ENCODE measurements around the gene PIP5K1B. TPM values are rescaled to one million over a fixed set of nuclear protein-coding genes. Genes with fewer than 3 reads are reported as not detected.

The PIP5K1B gene
- total and polyA plus RNA-seq, 2 experiments from 2014 or later = 3.7 to 10.2 TPM

GRCh38 chr9:69054989-69055388 lies 349.9 kb downstream of the PIP5K1B start:
- no peak overlapping the region for H3K4me2 ChIP-seq
- no peaks in the 10 kb centered on the region for H3K27me3 ChIP-seq
- no peaks in the 10 kb centered on the region for H3K9me2 ChIP-seq (replicated peaks; ENCODE audit: insufficient read depth)
- no peak overlapping the region for H2AFZ ChIP-seq
- H4K20me1 ChIP-seq (ENCODE audit: insufficient read depth, poor library complexity, severe bottlenecking) = no peaks in the 10 kb centered on the region
- no peaks in the 10 kb centered on the region for H3K9me3 ChIP-seq (ENCODE audit: low read depth)
- DNase-seq (ENCODE audit: low spot score) = no peak
- 67% methylated on average over 1 of the region's 1 CpG for WGBS (ENCODE audit: low lambda C conversion rate, missing lambda C conversion rate)
- no peaks in the 10 kb centered on the region for H3K4me1 ChIP-seq (ENCODE audit: insufficient read depth)
- no peaks in the 10 kb centered on the region for H3K79me2 ChIP-seq
- H3K36me3 ChIP-seq (replicated peaks; ENCODE audit: insufficient read depth, low read depth) = no peaks in the 10 kb centered on the region
- no peak overlapping the region for H3K4me3 ChIP-seq
- TF ChIP-seq EZH2phosphoT487 (IDR thresholded peaks at IDR 0.05; ENCODE audit: low read depth, severe bottlenecking, unreplicated experiment) = no peak
- TF ChIP-seq EZH2 (IDR thresholded peaks at IDR 0.05; ENCODE audit: borderline replicate concordance) = no peak
- TF ChIP-seq CTCF (IDR thresholded peaks at IDR 0.05; ENCODE audit: poor library complexity) = no peak
- H3K27ac ChIP-seq = no peak overlapping the region

DNA sequence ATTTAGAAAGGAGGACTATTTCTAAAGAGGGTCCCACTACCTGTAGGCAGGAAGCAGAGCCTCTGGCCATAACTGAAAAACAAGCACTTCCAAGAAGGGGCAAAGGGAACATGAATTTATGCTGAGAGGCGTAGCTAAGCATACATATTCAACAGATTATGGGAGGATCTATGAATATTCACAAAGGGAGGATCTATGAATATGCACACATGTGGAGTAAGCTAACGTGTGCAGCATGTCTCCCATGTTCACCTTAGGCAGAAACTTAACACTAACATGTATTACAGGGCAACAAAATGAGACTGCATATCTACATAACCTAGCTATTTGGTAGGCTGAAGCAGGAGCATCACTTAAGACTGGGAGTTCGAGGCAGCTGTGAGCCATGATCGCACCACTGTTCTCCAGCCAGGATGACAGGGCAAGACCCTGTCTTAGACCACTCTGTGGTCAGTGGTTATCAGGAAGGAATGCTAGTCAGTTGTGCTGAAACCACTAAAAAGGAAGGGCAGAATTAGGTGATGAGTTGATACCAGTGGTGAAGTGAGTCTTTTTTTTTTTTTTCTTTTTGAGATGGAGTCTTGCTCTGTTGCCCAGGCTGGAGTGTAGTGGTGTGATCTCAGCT lies 351.3 kb downstream of the PIP5K1B start:
- TF ChIP-seq CTCF (IDR thresholded peaks at IDR 0.05; ENCODE audit: poor library complexity) (no peak), EZH2 (IDR thresholded peaks at IDR 0.05; ENCODE audit: borderline replicate concordance) (no peak), EZH2phosphoT487 (IDR thresholded peaks at IDR 0.05; ENCODE audit: low read depth, severe bottlenecking, unreplicated experiment) (no peak)
- Histone ChIP-seq H3K36me3 (replicated peaks; ENCODE audit: insufficient read depth, low read depth) (no peaks in the 10 kb centered on the region), H2AFZ (no peak overlapping the region), H3K9me3 (ENCODE audit: low read depth) (no peaks in the 10 kb centered on the region), H3K79me2 (no peaks in the 10 kb centered on the region), H4K20me1 (ENCODE audit: insufficient read depth, poor library complexity, severe bottlenecking) (no peaks in the 10 kb centered on the region), H3K27ac (no peak overlapping the region), H3K4me1 (ENCODE audit: insufficient read depth) (no peaks in the 10 kb centered on the region), H3K4me3 (no peak overlapping the region), H3K27me3 (no peaks in the 10 kb centered on the region), H3K9me2 (replicated peaks; ENCODE audit: insufficient read depth) (no peaks in the 10 kb centered on the region), H3K4me2 (no peak overlapping the region)
- no peak for DNase-seq (ENCODE audit: low spot score)
- WGBS (ENCODE audit: low lambda C conversion rate, missing lambda C conversion rate) = 96% methylated on average over 4 of the region's 4 CpGs

DNA sequence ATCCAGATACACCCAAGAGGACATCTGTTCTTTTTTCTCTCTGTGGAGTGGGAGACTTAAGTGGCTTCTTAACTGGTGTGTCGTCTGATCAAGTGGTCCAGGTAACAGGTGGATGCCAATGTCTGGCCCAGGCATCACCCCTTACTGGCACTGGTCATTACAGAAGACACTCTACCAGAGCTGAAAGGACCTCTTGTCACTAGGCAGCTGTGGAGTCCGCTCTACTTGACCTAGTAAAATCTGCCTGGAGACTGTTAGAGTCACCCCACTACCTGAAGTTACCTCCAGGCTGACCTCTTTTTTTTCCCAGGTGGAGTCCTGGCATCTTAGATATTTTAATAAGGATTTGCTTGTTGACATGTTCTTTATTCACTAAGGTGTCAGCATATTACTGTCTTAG lies 353.1 kb downstream of the PIP5K1B start:
- no peak overlapping the region for H2AFZ ChIP-seq
- no peaks in the 10 kb centered on the region for H3K36me3 ChIP-seq (replicated peaks; ENCODE audit: insufficient read depth, low read depth)
- no peaks in the 10 kb centered on the region for H3K4me1 ChIP-seq (ENCODE audit: insufficient read depth)
- no peaks in the 10 kb centered on the region for H3K9me3 ChIP-seq (ENCODE audit: low read depth)
- H3K9me2 ChIP-seq (replicated peaks; ENCODE audit: insufficient read depth) = no peaks in the 10 kb centered on the region
- no peak for DNase-seq (ENCODE audit: low spot score)
- 94% methylated on average over 2 of the region's 2 CpGs for WGBS (ENCODE audit: low lambda C conversion rate, missing lambda C conversion rate)
- no peaks in the 10 kb centered on the region for H3K27me3 ChIP-seq
- no peak overlapping the region for H3K4me2 ChIP-seq
- no peak overlapping the region for H3K4me3 ChIP-seq
- TF ChIP-seq EZH2 (IDR thresholded peaks at IDR 0.05; ENCODE audit: borderline replicate concordance) (no peak), EZH2phosphoT487 (IDR thresholded peaks at IDR 0.05; ENCODE audit: low read depth, severe bottlenecking, unreplicated experiment) (no peak), CTCF (IDR thresholded peaks at IDR 0.05; ENCODE audit: poor library complexity) (no peak)
- no peaks in the 10 kb centered on the region for H3K79me2 ChIP-seq
- H4K20me1 ChIP-seq (ENCODE audit: insufficient read depth, poor library complexity, severe bottlenecking) = no peaks in the 10 kb centered on the region
- no peak overlapping the region for H3K27ac ChIP-seq

Small RNA genes within 50 kb of the gene (small RNA-seq; reads per million reads assigned to genes)
- gene RNU6-820P = not detected

Other genes with a start within 250 kb of the PIP5K1B start
- 0.16 TPM in 1 of 2 replicates, not detected in the other for gene TMEM252, start 164.4 kb upstream of the PIP5K1B start, total RNA-seq
- gene TMEM252, start 164.4 kb upstream of the PIP5K1B start, polyA plus RNA-seq = 0.16 and 0.41 TPM in 2 replicates

Data from hepatocyte (in vitro differentiated cells).